Small intestine (tissue), 7 donors: ENCODE data around the gene ZNF221. TPM values are rescaled to one million over a fixed set of nuclear protein-coding genes. Genes with fewer than 3 reads are reported as not detected.

ENCODE experiments used
- DNase-seq, 2 donors: peaks; one replicate each; pipeline versions ENCODE4 v3.0.0 to v3.0.0-alpha.2; 2013
- FAIRE-seq: peaks from 2 replicates; lab custom pipeline; 2012; peaks lifted over from hg19 to GRCh38; lab: Jason Lieb, UNC
- H3K27ac ChIP-seq, 3 donors: one replicate each; pipeline ENCODE4 v1.5.1; 2013; ENCODE audit warnings: low read length in 2 of 3, mild to moderate bottlenecking in 2 of 3, control low read depth in 1 of 3, inconsistent platforms in 1 of 3, low read depth in 1 of 3, moderate library complexity in 1 of 3
- H3K27me3 ChIP-seq, 3 donors: one replicate each; pipeline ENCODE4 v1.6.1; 2013; ENCODE audit warnings: low read length in 3 of 3, inconsistent platforms in 1 of 3; ENCODE audit not compliant: control insufficient read depth in 3 of 3, insufficient read depth in 3 of 3
- H3K36me3 ChIP-seq, 3 donors: one replicate each; pipeline ENCODE4 v1.6.1; 2013; ENCODE audit warnings: low read length in 3 of 3, inconsistent platforms in 1 of 3, low read depth in 1 of 3, mild to moderate bottlenecking in 1 of 3, moderate library complexity in 1 of 3; ENCODE audit not compliant: control insufficient read depth in 3 of 3, insufficient read depth in 2 of 3
- H3K4me1 ChIP-seq, 3 donors: one replicate each; pipeline ENCODE4 v1.6.1; 2013; ENCODE audit warnings: low read length in 2 of 3, inconsistent platforms in 1 of 3, low read depth in 1 of 3, mild to moderate bottlenecking in 1 of 3, moderate library complexity in 1 of 3; ENCODE audit not compliant: control insufficient read depth in 3 of 3, insufficient read depth in 2 of 3
- H3K4me3 ChIP-seq, 3 donors: one replicate each; pipeline ENCODE4 v1.5.1; 2013; ENCODE audit warnings: low read length in 3 of 3, control low read depth in 1 of 3, inconsistent platforms in 1 of 3, low read depth in 1 of 3, mild to moderate bottlenecking in 1 of 3, moderate library complexity in 1 of 3
- H3K9me3 ChIP-seq, 2 donors: one replicate each; pipeline ENCODE4 v1.6.1; 2013; ENCODE audit warnings: low read depth in 1 of 2, low read length in 1 of 2; ENCODE audit not compliant: control insufficient read depth in 2 of 2, insufficient read depth in 1 of 2
- WGBS, 3 donors: extraction: QIAGEN DNeasy Blood & Tissue Kit; methylation state at CpG; one replicate each; pipeline ENCODE4 v1.1.7; 2013; 5-methylcytosine and 5-hydroxymethylcytosine counted together
- polyA plus RNA-seq, 4 donors: library from polyadenylated mRNA; stranded (reverse) in 3 of 4; unstranded in 1 of 4; fragments of 200-250 nt in 3 of 4; fragments of 120-200 nt in 1 of 4; gene quantifications; one replicate each; pipeline versions ENCODE4 v1.2.1 to v1.2.3, GENCODE V29; 2013
- donor health status: healthy with polysubstance abuse.
- donor health status: control.
- donor health status: control.
- donor health status: Bipolar disorder and iron deficiency.
- donor health status: healthy.

The ZNF221 gene
- polyA plus RNA-seq, 4 donors = 1.1 to 3.6 TPM; not detected in 2

DNA sequence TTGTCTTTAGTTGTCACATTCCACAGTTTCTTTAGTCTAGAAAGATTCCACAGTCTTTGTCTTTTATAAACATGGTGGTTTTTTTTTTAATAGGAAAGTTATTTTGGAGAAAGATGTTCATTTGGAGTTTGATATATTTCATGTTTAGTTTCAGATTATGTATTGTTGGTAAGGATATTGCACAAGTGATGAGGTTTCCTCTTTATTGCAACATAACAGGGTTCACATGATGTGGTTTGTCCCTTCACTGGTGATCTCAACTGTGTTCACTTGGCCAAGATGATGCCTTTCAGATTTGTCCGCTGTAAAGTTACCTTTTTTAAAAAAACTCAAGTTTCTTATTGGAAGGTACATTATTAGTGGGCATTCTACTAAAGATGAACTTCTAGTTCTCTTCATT, 54.9 kb downstream of the ZNF221 start:
- peaks cover 21 to 30% (median 28%) of the 10 kb centered on the region in 3 donors for H3K36me3 ChIP-seq

DNA sequence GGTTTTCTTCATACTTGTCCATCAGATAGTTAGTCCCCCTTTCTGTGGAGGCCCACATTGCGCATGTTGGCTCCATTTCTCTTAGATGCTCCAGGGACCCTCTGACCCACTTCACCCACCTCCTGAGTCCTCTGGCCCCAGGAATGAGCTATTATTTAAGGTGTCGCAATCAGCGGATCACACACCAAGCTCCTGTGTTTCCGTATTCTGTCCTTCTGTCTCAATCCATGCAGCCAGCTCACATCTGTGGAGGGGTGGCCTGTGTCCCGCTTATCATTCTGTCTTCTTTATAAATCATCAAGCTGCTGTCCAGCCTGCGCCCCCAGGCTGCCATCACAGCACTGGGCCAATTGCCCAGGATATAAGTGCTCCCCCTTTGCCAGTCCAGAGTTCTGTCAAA, 56.4 kb downstream of the ZNF221 start:
- Histone ChIP-seq H3K9me3 (peaks cover 6 to 51% of the 10 kb centered on the region in 2 donors), H3K4me3 (no peak overlapping the region), H3K27me3 (no peaks in the 10 kb centered on the region), H3K36me3 (peaks cover 21 to 35% (median 30%) of the 10 kb centered on the region in 3 donors), H3K27ac (no peak overlapping the region), H3K4me1 (peaks cover 0 to 4% (median 0%) of the 10 kb centered on the region in 3 donors)
- DNase-seq = no peak
- WGBS, 3 donors = 97 to 100% (median 98%) methylated on average over 6 of the region's 6 CpGs
- no peak for FAIRE-seq

More for the DNA sequence above, 54.9 kb downstream of the ZNF221 start:
- Histone ChIP-seq H3K27me3 (no peaks in the 10 kb centered on the region), H3K4me3 (no peak overlapping the region), H3K4me1 (peaks cover 0 to 4% (median 0%) of the 10 kb centered on the region in 3 donors), H3K27ac (no peak overlapping the region), H3K9me3 (peaks cover 4 to 47% of the 10 kb centered on the region in 2 donors)
- DNase-seq (no peak), FAIRE-seq (no peak)
- 88 to 97% (median 92%) methylated on average over 1 of the region's 1 CpG for WGBS, 3 donors

DNA sequence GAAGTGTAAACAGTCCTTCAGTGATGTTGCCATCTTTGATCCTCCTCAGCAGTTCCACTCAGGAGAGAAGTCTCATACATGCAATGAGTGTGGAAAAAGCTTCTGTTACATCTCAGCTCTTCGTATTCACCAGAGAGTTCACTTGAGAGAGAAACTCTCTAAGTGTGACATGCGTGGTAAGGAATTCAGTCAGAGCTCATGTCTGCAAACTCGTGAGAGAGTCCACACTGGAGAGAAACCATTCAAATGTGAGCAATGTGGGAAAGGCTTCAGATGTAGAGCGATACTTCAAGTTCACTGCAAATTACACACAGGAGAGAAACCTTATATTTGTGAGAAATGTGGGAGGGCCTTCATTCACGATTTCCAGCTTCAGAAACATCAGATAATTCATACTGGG, 59.4 kb downstream of the ZNF221 start:
- Histone ChIP-seq H3K4me3 (no peak overlapping the region), H3K36me3 (peaks cover 21 to 35% (median 30%) of the 10 kb centered on the region in 3 donors), H3K9me3 (peaks cover 6 to 56% of the 10 kb centered on the region in 2 donors), H3K27me3 (no peaks in the 10 kb centered on the region), H3K27ac (no peak overlapping the region), H3K4me1 (no peaks in the 10 kb centered on the region)
- WGBS, 3 donors = 96% methylated on average over 5 of the region's 5 CpGs
- FAIRE-seq = no peak
- no peak for DNase-seq

Other genes with a start within 250 kb of the ZNF221 start
- under 1 TPM in 1 of 4 donors, not detected in 3; 0.04 TPM for gene IRGC, start 235.2 kb upstream of the ZNF221 start, polyA plus RNA-seq
- 10 to 100 TPM; 21.3 to 32.4 (median 26.5) TPM for gene SMG9, start 196.3 kb upstream of the ZNF221 start, polyA plus RNA-seq
- 1 to 10 TPM in 2 of 4 donors, not detected in 2; 1.1 to 2.6 TPM for gene KCNN4, start 170.3 kb upstream of the ZNF221 start, polyA plus RNA-seq
- 1 to 10 TPM in 2 of 4 donors, under 1 TPM in 1, not detected in 1; 0.35 to 2.3 (median 1.1) TPM for gene LYPD5, start 148.8 kb upstream of the ZNF221 start, polyA plus RNA-seq
- 10 to 100 TPM in 1 of 4 donors, 1 to 10 TPM in 3; 1.3 to 15.1 (median 3.1) TPM for gene ZNF283, start 123.9 kb upstream of the ZNF221 start, polyA plus RNA-seq
- 1 to 10 TPM in 3 of 4 donors, not detected in 1; 1.8 to 9.9 (median 2.0) TPM for gene ZNF404, start 67.3 kb upstream of the ZNF221 start, polyA plus RNA-seq
- gene ZNF45, start 15.9 kb upstream of the ZNF221 start, polyA plus RNA-seq = 10 to 100 TPM in 1 of 4 donors, 1 to 10 TPM in 3; 3.5 to 18.5 (median 6.0) TPM
- gene ZNF155, start 33.0 kb downstream of the ZNF221 start, polyA plus RNA-seq = 1 to 10 TPM; 3.7 to 8.7 (median 5.5) TPM
- 1 to 10 TPM; 1.1 to 6.4 (median 1.6) TPM for gene ZNF230, start 51.7 kb downstream of the ZNF221 start, polyA plus RNA-seq
- 1 to 10 TPM; 1.9 to 6.1 (median 3.3) TPM for gene ZNF222, start 74.2 kb downstream of the ZNF221 start, polyA plus RNA-seq
- gene ZNF223, start 100.8 kb downstream of the ZNF221 start, polyA plus RNA-seq = 10 to 100 TPM in 1 of 4 donors, 1 to 10 TPM in 3; 3.3 to 23.6 (median 6.4) TPM
- gene ZNF284, start 120.9 kb downstream of the ZNF221 start, polyA plus RNA-seq = 1 to 10 TPM in 1 of 4 donors, under 1 TPM in 3; 0.67 to 4.6 (median 0.76) TPM
- 10 to 100 TPM in 3 of 4 donors, 1 to 10 TPM in 1; 8.3 to 46.4 (median 22.8) TPM for gene ZNF224, start 143.1 kb downstream of the ZNF221 start, polyA plus RNA-seq
- 1 to 10 TPM; 1.4 to 6.6 (median 1.8) TPM for gene ZNF225, start 162.2 kb downstream of the ZNF221 start, polyA plus RNA-seq
- gene ZNF234, start 190.3 kb downstream of the ZNF221 start, polyA plus RNA-seq = 10 to 100 TPM in 1 of 4 donors, 1 to 10 TPM in 3; 1.6 to 11.8 (median 2.4) TPM
- gene ZNF226, start 213.9 kb downstream of the ZNF221 start, polyA plus RNA-seq = 10 to 100 TPM; 13.6 to 28.2 (median 19.9) TPM